GM19452 (cell line): ENCODE measurements around the gene CELF1.

Experiments
- ATAC-seq: cut with Tn5 transposase; IDR thresholded peaks from one replicate; pipeline ENCODE4 v1.9.1; 2021; ENCODE audit not compliant: unreplicated experiment

Gene CELF1

DNA sequence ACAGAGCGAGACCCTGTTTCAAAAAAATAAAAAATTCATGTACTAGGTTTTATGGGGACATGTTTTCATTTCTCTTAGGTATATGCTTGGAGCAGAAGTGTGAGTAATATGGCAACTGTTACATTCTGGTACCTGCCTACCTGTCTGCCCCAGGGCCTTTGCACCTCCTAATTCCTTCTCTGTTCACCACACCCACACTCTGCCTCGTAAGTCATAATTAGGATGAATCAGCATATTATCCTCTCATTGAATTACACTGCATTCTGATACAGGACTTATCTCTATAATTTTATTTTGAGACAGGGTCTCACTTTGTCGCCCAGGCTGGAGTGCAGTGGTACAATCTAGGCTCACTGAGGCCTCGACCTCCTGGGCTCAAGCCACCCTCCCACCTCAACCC is 100.9 kb downstream of the CELF1 start:
- ATAC-seq, result no peak

GRCh38 chr11:47451436-47451835 is 101.5 kb downstream of the CELF1 start:
- no peak for ATAC-seq

GRCh38 chr11:47449541-47449940 is 103.4 kb downstream of the CELF1 start:
- no peak for ATAC-seq

DNA sequence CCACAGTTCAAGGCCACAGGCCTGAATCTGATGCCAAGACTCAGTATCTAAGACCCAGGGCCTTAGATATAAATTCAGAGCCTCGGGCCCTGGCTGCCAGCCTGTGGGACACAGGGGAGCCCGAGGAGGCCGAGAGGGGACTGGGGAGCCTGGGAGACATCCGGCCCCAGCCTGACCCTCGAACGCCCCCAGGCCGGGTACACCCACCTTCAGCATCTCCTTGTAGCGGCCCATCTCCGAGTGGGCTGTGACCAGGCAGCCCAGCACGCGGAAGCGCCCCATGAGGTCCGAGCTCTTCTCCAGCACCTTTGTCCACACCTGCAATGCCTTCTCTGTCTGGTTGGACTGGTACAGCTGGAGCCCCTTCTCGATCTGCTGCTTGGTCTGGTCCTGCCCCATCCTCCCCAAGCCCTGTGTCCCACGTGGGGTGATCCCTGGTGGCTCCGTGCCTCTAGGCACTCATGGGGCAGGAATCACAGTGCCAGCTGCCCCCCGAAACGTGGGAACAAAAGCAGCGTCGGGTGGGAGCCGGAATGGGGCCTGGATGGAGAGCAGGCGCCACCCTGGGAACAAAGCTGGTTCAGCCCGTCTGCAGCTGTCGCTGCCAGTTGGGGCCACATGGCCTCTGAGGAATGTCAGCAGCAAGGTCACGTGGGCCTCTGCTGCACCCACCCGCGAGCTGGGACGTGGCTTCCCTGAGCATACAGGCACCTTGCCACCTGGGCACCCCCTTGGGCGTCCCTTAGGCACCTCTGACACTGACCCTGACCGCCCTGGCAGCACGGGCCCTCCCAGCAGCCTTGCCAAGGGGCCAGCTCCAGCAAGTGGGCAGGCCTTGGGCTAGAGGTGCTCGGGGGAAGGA is 104.1 kb downstream of the CELF1 start, which contains the start of gene RAPSN:
TSS of gene RAPSN (minus strand) at position 571 of the 862 bp plus-strand sequence. CDS start at position 399, 172 bp downstream.
- no peak for ATAC-seq

- ATAC-seq, result no peak
Measured at GRCh38 chr11:47447906-47448305, 105.0 kb downstream of the CELF1 start.

- ATAC-seq, result no peak
Measured at GRCh38 chr11:47446833-47447232, 106.1 kb downstream of the CELF1 start.

DNA sequence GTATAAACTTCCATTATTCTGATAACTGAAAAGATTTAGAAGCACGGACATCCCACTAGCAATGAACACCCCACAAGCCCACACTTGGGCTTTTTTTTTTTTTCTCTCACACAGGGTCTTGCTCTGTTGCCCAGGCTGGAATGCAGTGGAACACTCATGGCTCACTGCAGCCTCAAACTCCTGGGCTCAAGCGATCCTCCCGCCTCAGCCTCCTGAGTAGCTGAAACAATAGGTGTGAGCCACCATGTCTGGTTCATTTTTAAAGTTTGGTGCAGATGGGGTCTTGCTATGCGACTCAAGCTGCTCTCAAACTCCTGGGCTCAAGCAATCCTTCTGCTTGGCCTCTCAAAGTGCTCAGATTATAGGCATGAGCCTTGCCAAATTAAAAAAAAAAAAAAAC is 107.1 kb downstream of the CELF1 start:
- no peak for ATAC-seq

- ATAC-seq, result no peak
Measured at GRCh38 chr11:47443817-47444216, 109.1 kb downstream of the CELF1 start.

GRCh38 chr11:47443028-47443700 is 109.8 kb downstream of the CELF1 start:
- no peak for ATAC-seq

DNA sequence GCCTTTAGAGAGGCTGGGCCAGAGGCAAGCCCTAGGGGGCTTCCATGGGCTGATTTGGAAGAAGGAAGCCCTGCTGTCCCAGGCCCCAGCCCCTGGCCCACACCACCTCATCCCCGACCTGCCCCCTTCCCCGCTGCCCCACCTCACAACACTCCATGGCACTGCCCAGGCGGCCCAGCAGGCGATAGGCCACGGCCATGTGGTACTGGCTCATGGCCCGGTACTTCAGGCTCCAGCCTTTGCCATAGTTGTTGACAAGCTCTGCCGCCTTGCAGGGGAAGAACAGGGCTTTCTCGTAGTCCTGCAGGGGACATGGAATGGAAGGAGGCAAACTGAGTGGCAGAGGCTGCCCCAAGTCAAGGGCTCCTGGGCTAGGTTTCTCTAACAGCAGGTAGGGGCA is 110.4 kb downstream of the CELF1 start:
- ATAC-seq, result no peak

GRCh38 chr11:47441421-47441820 is 111.5 kb downstream of the CELF1 start:
- ATAC-seq, result no peak

GRCh38 chr11:47440054-47440476 is 112.9 kb downstream of the CELF1 start:
- no peak for ATAC-seq

- ATAC-seq, result no peak
Measured at GRCh38 chr11:47438721-47439120, 114.2 kb downstream of the CELF1 start.

DNA sequence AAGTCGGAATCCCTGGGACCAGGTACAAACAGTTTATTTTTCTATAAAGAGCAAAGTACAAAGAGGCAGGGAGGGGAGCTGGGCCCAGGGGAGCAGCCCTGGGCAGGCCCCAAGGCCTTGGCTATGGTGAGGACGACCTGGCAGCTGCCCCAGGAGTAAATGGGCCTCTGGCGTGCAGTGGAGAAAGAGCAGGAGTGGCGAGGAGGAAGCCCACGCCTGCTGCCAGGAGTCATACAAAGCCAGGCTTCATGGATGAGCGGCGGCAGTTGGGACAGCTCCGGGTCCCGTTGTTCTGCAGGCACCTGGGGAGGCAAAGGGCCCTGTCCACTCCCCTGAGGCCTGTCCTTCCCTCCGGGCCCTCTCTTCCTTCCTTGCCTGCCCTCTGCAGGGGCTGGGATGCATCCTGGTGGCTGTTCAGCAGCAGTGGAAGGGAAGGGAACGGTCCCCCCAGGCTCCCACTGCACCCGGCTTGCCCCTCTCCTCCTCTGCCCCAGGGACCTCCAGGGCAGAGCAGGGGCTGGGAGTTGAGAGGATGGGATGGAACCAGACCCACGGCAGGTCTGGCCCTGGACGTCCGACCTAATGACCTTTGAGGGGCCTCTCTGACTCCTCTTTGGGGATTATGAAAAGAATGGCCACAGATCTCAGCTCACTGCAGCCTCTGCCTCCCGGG is 115.0 kb downstream of the CELF1 start:
- no peak for ATAC-seq

DNA sequence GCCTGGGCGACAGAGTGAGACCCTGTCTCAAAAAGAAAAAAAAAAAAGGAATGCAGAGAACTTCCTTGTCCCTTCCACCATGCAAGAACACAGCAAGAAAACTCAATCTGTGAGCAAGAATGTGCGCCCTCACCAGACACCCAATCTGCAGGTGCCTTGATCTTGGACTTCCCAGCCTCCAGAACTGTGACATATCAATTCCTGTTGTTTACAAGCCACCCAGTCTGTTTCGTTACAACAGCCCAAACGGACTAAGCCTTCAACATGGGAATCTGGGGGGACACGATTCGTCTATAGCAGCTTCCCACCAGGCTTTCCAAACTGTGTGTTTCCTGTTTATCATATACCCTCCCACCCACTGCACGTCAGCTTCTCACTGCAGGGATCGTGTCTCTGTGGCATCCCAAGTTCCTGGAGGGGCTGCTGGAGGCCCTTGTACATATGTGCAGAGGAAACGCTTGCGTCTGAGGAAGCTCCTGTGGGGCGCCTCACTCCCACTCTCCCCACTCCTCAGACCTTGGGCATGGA is 115.7 kb downstream of the CELF1 start:
- no peak for ATAC-seq

DNA sequence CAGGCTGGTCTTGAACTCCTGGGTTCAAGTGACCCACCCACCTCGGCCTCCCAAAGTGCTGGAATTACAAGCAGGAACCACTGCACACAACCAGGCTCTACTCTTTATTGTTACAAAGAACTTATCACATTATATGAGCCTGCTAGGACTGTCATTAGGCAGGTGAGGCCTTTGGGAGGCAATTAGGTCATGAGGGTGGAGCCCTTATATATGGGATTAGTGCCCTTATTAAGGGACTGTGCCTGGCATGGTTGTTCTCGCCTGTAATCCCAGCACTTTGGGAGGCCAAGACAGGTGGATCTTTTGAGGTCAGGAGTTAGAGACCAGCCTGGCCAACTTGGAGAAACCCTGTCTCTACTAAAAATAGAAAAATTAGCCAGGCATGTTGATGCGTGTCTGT is 116.2 kb downstream of the CELF1 start:
- no peak for ATAC-seq

DNA sequence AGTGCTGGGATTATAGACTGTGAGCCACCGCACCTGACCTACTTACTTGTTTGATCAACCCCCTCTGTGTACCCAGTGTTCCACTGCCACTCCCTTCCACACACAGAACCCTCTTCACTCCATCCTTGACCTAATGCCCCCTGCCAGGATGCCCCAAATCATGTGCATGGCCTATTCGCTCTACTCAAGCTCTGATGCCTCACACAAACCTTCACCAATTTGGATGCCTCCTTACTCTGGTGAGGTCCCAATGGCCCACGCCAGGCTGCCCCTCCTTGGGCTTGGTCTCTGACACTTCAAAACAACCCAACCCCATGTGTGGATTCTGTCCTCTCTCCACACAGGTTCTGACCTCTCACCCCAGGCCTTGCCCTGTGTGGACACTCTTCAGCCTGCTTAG is 117.2 kb downstream of the CELF1 start:
- ATAC-seq, result no peak

DNA sequence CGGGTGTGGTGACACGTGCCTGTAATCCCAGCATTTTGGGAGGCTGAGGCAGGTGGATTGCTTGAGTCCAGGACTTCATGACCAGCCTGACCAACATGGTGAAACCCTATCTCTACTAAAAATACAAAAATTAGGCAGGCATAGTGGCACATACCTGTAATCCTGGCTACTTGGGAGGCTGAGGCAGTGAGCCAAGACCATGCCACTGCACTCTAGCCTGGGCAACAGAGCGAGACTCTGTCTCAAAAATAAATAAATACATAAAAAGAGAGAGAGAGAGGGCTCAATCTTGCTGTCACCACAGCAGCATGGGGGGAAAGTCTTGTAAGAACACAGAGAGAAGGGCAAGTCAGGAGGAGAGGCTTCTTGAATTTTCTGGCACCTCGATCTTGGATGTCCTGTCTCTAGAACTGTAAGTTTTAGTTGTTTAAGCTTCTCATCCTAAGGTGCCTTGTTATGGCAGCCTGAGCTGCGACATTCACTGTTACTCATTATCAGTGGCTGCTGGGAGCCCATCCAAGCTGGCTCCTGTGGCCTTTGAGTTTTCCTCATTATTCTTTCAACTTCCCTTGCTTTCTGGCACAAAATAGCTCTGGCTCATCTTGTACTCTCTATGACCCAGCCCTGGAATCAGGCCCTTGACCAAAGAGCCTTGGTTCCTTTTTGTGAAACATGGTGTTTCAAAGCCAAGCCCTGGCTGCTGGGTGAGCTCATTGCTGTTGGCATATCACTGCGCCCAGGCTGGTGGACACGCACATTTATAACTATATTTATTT is 118.7 kb downstream of the CELF1 start:
- ATAC-seq, result no peak

DNA sequence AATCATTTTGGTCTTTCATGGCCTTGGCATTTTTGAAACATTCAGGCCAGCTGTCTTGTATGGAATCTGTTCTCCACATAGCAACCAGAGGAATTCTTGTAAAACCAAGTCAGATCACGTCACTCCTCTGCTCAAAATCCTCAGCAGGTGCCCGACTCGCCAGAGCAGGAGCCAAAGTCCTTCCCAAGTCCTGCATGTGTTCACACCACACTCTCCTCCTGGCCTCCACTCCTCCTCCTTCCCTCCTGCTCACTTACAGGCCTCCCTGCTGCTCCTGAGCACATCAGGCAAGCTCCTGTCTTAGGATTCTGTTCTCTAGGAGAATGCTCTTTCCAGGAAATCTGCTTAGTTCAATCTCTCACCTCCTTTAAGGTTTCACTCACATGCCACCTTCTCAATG is 119.8 kb downstream of the CELF1 start:
- no peak for ATAC-seq

GRCh38 chr11:47431356-47432083 is 121.4 kb downstream of the CELF1 start:
- ATAC-seq, result no peak
